ENCODE measurements around the gene FASN. TPM values are rescaled to one million over a fixed set of nuclear protein-coding genes. Genes with fewer than 3 reads are reported as not detected.
A peak's percentile ranks its signal among the peaks of the same experiment; 100 is the strongest.
"Not testable (repeated sequence)": the region's sequence is repeated elsewhere in the genome, so short reads cannot be mapped to it uniquely, and the experiment has no call there.

Gene FASN
- total RNA-seq, 1 experiment from 2014 or later, result 433 TPM

- Mint-ChIP-seq H3K27ac (no peak overlapping the region; a peak in 1 of 7 replicates), H3K4me1 (peaks cover 25 to 34% of the 10 kb centered on the region in 2 experiments), H3K9me3 (no peaks in the 10 kb centered on the region; a peak in 2 of 5 replicates), H3K27me3 (ENCODE audit: low read depth) (peaks cover 14% of the 10 kb centered on the region), H3K36me3 (ENCODE audit: insufficient read depth in 1 of 3, low read depth in 3 of 3) (peaks cover 3 to 9% (median 8%) of the 10 kb centered on the region in 3 experiments; a peak in 6 of 7 replicates), H3K4me3 (no peak overlapping the region; a peak in 1 of 5 replicates)
- no peak overlapping the region for H3T11ph ChIP-seq (ENCODE audit: low read length)
- no peaks in the 10 kb centered on the region for H4K20me1 ChIP-seq (ENCODE audit: control insufficient read depth, insufficient read depth, insufficient read length)
- no CpG with 5 or more reads among the region's 8 CpGs for WGBS (ENCODE audit: extremely low coverage, insufficient read length, low lambda C conversion rate)
- H3K14ac ChIP-seq (ENCODE audit: insufficient read depth, low read length), result no peak overlapping the region
- H3K79me2 ChIP-seq (ENCODE audit: insufficient read depth, low read length), result no peaks in the 10 kb centered on the region
- no peaks in the 10 kb centered on the region for H3K23me2 ChIP-seq (ENCODE audit: insufficient read length, low read depth, low read length, poor library complexity, severe bottlenecking)
- H3K18ac ChIP-seq (ENCODE audit: insufficient read length, low read depth, low read length), result no peak overlapping the region
- no peak overlapping the region for H3K4ac ChIP-seq (ENCODE audit: low read depth, low read length)
- no peak for DNase-seq
- no peak overlapping the region for H2AFZ ChIP-seq (ENCODE audit: low read length)
- H3K27me3 ChIP-seq (ENCODE audit: insufficient read depth, low read length), result no peaks in the 10 kb centered on the region; the same call in 1 of the 2 replicates
- no peak overlapping the region for H4K91ac ChIP-seq (ENCODE audit: insufficient read length, low read depth, low read length)
- no peak overlapping the region for H3K4me2 ChIP-seq (ENCODE audit: insufficient read depth, insufficient read length, low read length)
- TF ChIP-seq CTCF (conservative IDR thresholded peaks at IDR 0.05), result no peak
- no peak overlapping the region for H2BK15ac ChIP-seq (ENCODE audit: low read depth, low read length)
- no peaks in the 10 kb centered on the region for H3K79me1 ChIP-seq (ENCODE audit: insufficient read depth, low read depth, low read length, poor library complexity, severe bottlenecking)
- H2AK5ac ChIP-seq (ENCODE audit: insufficient read length, low read length), result no peak overlapping the region
- no peak overlapping the region for H2BK12ac ChIP-seq (ENCODE audit: insufficient read length, low read depth, low read length)
- H3K27ac ChIP-seq (ENCODE audit: insufficient read length, low read depth, low read length), result no peak overlapping the region
- no peaks in the 10 kb centered on the region; the same call in 1 of the 2 replicates for H3K4me1 ChIP-seq (ENCODE audit: insufficient read depth, low read length)
- H2BK120ac ChIP-seq (ENCODE audit: low read depth, low read length, poor library complexity, severe bottlenecking), result no peak overlapping the region
- H2BK5ac ChIP-seq (ENCODE audit: insufficient read length, low read length), result no peak overlapping the region
- H2BK20ac ChIP-seq (ENCODE audit: low read depth, low read length, poor library complexity, severe bottlenecking), result no peak overlapping the region
- H3K56ac ChIP-seq (ENCODE audit: insufficient read length, low read depth, low read length), result no peak overlapping the region
- no peak overlapping the region for H3K9ac ChIP-seq (ENCODE audit: extremely low read depth, insufficient read length, low read length)
- H4K5ac ChIP-seq (ENCODE audit: insufficient read length, low read depth, low read length), result no peak overlapping the region
- no peaks in the 10 kb centered on the region for H3K9me3 ChIP-seq (ENCODE audit: control insufficient read depth, low read depth, low read length)
- no peak overlapping the region for H3K23ac ChIP-seq (ENCODE audit: insufficient read length, low read depth, low read length)
- H4K8ac ChIP-seq (replicated peaks; ENCODE audit: insufficient read length, low read depth, low read length), result no peak overlapping the region
Observed at GRCh38 chr17:82039695-82040299, 58.2 kb downstream of the FASN start.

GRCh38 chr17:82038796-82039409, 59.1 kb downstream of the FASN start:
- not testable (repeated sequence) for H2BK12ac ChIP-seq (ENCODE audit: insufficient read length, low read depth, low read length); H3K79me2 ChIP-seq (ENCODE audit: insufficient read depth, low read length); H2AK5ac ChIP-seq (ENCODE audit: insufficient read length, low read length); H4K91ac ChIP-seq (ENCODE audit: insufficient read length, low read depth, low read length); H3K27me3 ChIP-seq (ENCODE audit: insufficient read depth, low read length); H3K14ac ChIP-seq (ENCODE audit: insufficient read depth, low read length); H3K9ac ChIP-seq (ENCODE audit: extremely low read depth, insufficient read length, low read length); H3K23ac ChIP-seq (ENCODE audit: insufficient read length, low read depth, low read length); H2BK5ac ChIP-seq (ENCODE audit: insufficient read length, low read length); H2BK120ac ChIP-seq (ENCODE audit: low read depth, low read length, poor library complexity, severe bottlenecking); H2BK15ac ChIP-seq (ENCODE audit: low read depth, low read length); H3K23me2 ChIP-seq (ENCODE audit: insufficient read length, low read depth, low read length, poor library complexity, severe bottlenecking); H3K9me3 Mint-ChIP-seq; H3K18ac ChIP-seq (ENCODE audit: insufficient read length, low read depth, low read length); DNase-seq; H2AFZ ChIP-seq (ENCODE audit: low read length); H2BK20ac ChIP-seq (ENCODE audit: low read depth, low read length, poor library complexity, severe bottlenecking); H4K8ac ChIP-seq (replicated peaks; ENCODE audit: insufficient read length, low read depth, low read length); H3K79me1 ChIP-seq (ENCODE audit: insufficient read depth, low read depth, low read length, poor library complexity, severe bottlenecking); H3K56ac ChIP-seq (ENCODE audit: insufficient read length, low read depth, low read length); H3K9me3 ChIP-seq (ENCODE audit: control insufficient read depth, low read depth, low read length); H4K20me1 ChIP-seq (ENCODE audit: control insufficient read depth, insufficient read depth, insufficient read length); H3K4ac ChIP-seq (ENCODE audit: low read depth, low read length); H4K5ac ChIP-seq (ENCODE audit: insufficient read length, low read depth, low read length); H3K4me2 ChIP-seq (ENCODE audit: insufficient read depth, insufficient read length, low read length); H3T11ph ChIP-seq (ENCODE audit: low read length); H3K27ac ChIP-seq (ENCODE audit: insufficient read length, low read depth, low read length); H3K4me1 ChIP-seq (ENCODE audit: insufficient read depth, low read length)
- Mint-ChIP-seq H3K36me3 (ENCODE audit: insufficient read depth in 1 of 3, low read depth in 3 of 3) (peaks cover 8 to 12% (median 11%) of the 10 kb centered on the region in 3 experiments; a peak in 6 of 7 replicates), H3K4me3 (peak overlapping the region in 1 of 2 experiments; percentile 25; a peak in 2 of 5 replicates), H3K4me1 (peaks cover 25 to 39% of the 10 kb centered on the region in 2 experiments), H3K27me3 (ENCODE audit: low read depth) (peaks cover 14% of the 10 kb centered on the region), H3K27ac (peak overlapping the region in 1 of 3 experiments; percentile 6; a peak in 1 of 7 replicates)
- no CpG with 5 or more reads among the region's 16 CpGs for WGBS (ENCODE audit: extremely low coverage, insufficient read length, low lambda C conversion rate)

Data from H9 (cell line).